Transverse colon (tissue), 3 donors: Measurements from ENCODE around the gene RTL3.

Experiments used
- CTCF ChIP-seq, 5 experiments: fragments of 200-600 bp in 3 of 5; fragments of 450-650 bp in 2 of 5; sonication (generic) in 3 of 5; IDR thresholded peaks; 1 replicate in 2 of 5; 2 replicates in 3 of 5; pipeline ENCODE4 v1.5.1; 2016 to 2017; ENCODE audit warnings: antibody characterized with exemption in 5 of 5, inconsistent platforms in 3 of 5, mild to moderate bottlenecking in 2 of 5, moderate library complexity in 1 of 5
- POLR2A ChIP-seq: fragments of 450-650 bp; IDR thresholded peaks from one replicate; pipeline ENCODE4 v1.6.1; 2016; ENCODE audit warnings: antibody characterized with exemption, mild to moderate bottlenecking, moderate library complexity

- TF ChIP-seq POLR2A = no peak
- no peak for TF ChIP-seq CTCF (IDR thresholded peaks at IDR 0.05)
Observed at GRCh38 chrX:78673246-78673645, 14.1 kb upstream of the RTL3 start.
